Stimulated activated CD4-positive, alpha-beta T cell treated with anti-CD3 and anti-CD28 coated beads, Interleukin-1b, Interleukin-23, amount 100 ng/mL, for 4 hours (primary cell): ENCODE data around the gene TPRG1L.

ENCODE experiments used
- DNase-seq, 2 donors: peaks; one replicate each; pipeline ENCODE4 v3.0.0-alpha.2; 2020; ENCODE audit warnings: low read depth in 2 of 2

Gene TPRG1L

GRCh38 chr1:3628445-3628844, 3.6 kb downstream of the TPRG1L start:
- DNase-seq: no peak

- no peak for DNase-seq
These were observed 4.8 kb downstream of the TPRG1L start for GRCh38 chr1:3629561-3630160.

- DNase-seq: no peak
These were observed 5.4 kb downstream of the TPRG1L start for GRCh38 chr1:3630161-3630611.

- DNase-seq: no peak
These were observed 6.1 kb downstream of the TPRG1L start for GRCh38 chr1:3630914-3631313.

- no peak for DNase-seq
These were observed 6.8 kb downstream of the TPRG1L start for GRCh38 chr1:3631320-3632260.

GRCh38 chr1:3632298-3632697, 7.5 kb downstream of the TPRG1L start:
- DNase-seq: no peak

GRCh38 chr1:3632716-3633343, 8.0 kb downstream of the TPRG1L start:
- no peak for DNase-seq

- DNase-seq: no peak
These were observed 8.7 kb downstream of the TPRG1L start for GRCh38 chr1:3633344-3634058.

GRCh38 chr1:3634059-3634800, 9.4 kb downstream of the TPRG1L start:
- DNase-seq: no peak

- no peak for DNase-seq
These were observed 11.3 kb downstream of the TPRG1L start for GRCh38 chr1:3636080-3636479.

- DNase-seq: no peak
These were observed 11.7 kb downstream of the TPRG1L start for GRCh38 chr1:3636531-3636930.

GRCh38 chr1:3638027-3638426, 13.2 kb downstream of the TPRG1L start:
- no peak for DNase-seq

- DNase-seq: no peak
These were observed 13.9 kb downstream of the TPRG1L start for GRCh38 chr1:3638676-3639075.

GRCh38 chr1:3639397-3639911, 14.6 kb downstream of the TPRG1L start:
- DNase-seq: no peak

GRCh38 chr1:3640121-3640837, 15.5 kb downstream of the TPRG1L start:
- DNase-seq: no peak

GRCh38 chr1:3641046-3641760, 16.4 kb downstream of the TPRG1L start:
- DNase-seq: no peak

- DNase-seq: no peak
These were observed 17.0 kb downstream of the TPRG1L start for GRCh38 chr1:3641816-3642215.

GRCh38 chr1:3642919-3643675, 18.3 kb downstream of the TPRG1L start:
- DNase-seq: no peak

GRCh38 chr1:3644273-3644672, 19.5 kb downstream of the TPRG1L start:
- DNase-seq: no peak
